Small intestine (tissue), 7 donors: ENCODE results near the gene ADRB1. TPM values are rescaled to one million over a fixed set of nuclear protein-coding genes. Genes with fewer than 3 reads are reported as not detected.

Source experiments
- DNase-seq, 2 donors: peaks; one replicate each; pipeline versions ENCODE4 v3.0.0 to v3.0.0-alpha.2; 2013
- FAIRE-seq: peaks from 2 replicates; lab custom pipeline; 2012; peaks lifted over from hg19 to GRCh38; lab: Jason Lieb, UNC
- H3K27ac ChIP-seq, 3 donors: one replicate each; pipeline ENCODE4 v1.5.1; 2013; ENCODE audit warnings: low read length in 2 of 3, mild to moderate bottlenecking in 2 of 3, control low read depth in 1 of 3, inconsistent platforms in 1 of 3, low read depth in 1 of 3, moderate library complexity in 1 of 3
- H3K27me3 ChIP-seq, 3 donors: one replicate each; pipeline ENCODE4 v1.6.1; 2013; ENCODE audit warnings: low read length in 3 of 3, inconsistent platforms in 1 of 3; ENCODE audit not compliant: control insufficient read depth in 3 of 3, insufficient read depth in 3 of 3
- H3K36me3 ChIP-seq, 3 donors: one replicate each; pipeline ENCODE4 v1.6.1; 2013; ENCODE audit warnings: low read length in 3 of 3, inconsistent platforms in 1 of 3, low read depth in 1 of 3, mild to moderate bottlenecking in 1 of 3, moderate library complexity in 1 of 3; ENCODE audit not compliant: control insufficient read depth in 3 of 3, insufficient read depth in 2 of 3
- H3K4me1 ChIP-seq, 3 donors: one replicate each; pipeline ENCODE4 v1.6.1; 2013; ENCODE audit warnings: low read length in 2 of 3, inconsistent platforms in 1 of 3, low read depth in 1 of 3, mild to moderate bottlenecking in 1 of 3, moderate library complexity in 1 of 3; ENCODE audit not compliant: control insufficient read depth in 3 of 3, insufficient read depth in 2 of 3
- H3K4me3 ChIP-seq, 3 donors: one replicate each; pipeline ENCODE4 v1.5.1; 2013; ENCODE audit warnings: low read length in 3 of 3, control low read depth in 1 of 3, inconsistent platforms in 1 of 3, low read depth in 1 of 3, mild to moderate bottlenecking in 1 of 3, moderate library complexity in 1 of 3
- H3K9me3 ChIP-seq, 2 donors: one replicate each; pipeline ENCODE4 v1.6.1; 2013; ENCODE audit warnings: low read depth in 1 of 2, low read length in 1 of 2; ENCODE audit not compliant: control insufficient read depth in 2 of 2, insufficient read depth in 1 of 2
- WGBS, 3 donors: extraction: QIAGEN DNeasy Blood & Tissue Kit; methylation state at CpG; one replicate each; pipeline ENCODE4 v1.1.7; 2013; 5-methylcytosine and 5-hydroxymethylcytosine counted together
- polyA plus RNA-seq, 4 donors: library from polyadenylated mRNA; stranded (reverse) in 3 of 4; unstranded in 1 of 4; fragments of 200-250 nt in 3 of 4; fragments of 120-200 nt in 1 of 4; gene quantifications; one replicate each; pipeline versions ENCODE4 v1.2.1 to v1.2.3, GENCODE V29; 2013
- donor health status: healthy with polysubstance abuse.
- donor health status: control.
- donor health status: control.
- donor health status: Bipolar disorder and iron deficiency.
- donor health status: healthy.

Gene ADRB1
- polyA plus RNA-seq, 4 donors, result 0.54 to 1.0 (median 0.84) TPM; not detected in 1

- no peak for FAIRE-seq
- no peak for DNase-seq
- 49 to 53% (median 50%) methylated on average over 1 of the region's 1 CpG for whole genome bisulfite sequencing, 3 donors
- Histone ChIP-seq H3K36me3 (no peaks in the 10 kb centered on the region), H3K4me3 (no peak overlapping the region), H3K4me1 (no peaks in the 10 kb centered on the region), H3K9me3 (no peaks in the 10 kb centered on the region), H3K27ac (no peak overlapping the region), H3K27me3 (peaks cover 0 to 5% (median 0%) of the 10 kb centered on the region in 3 donors)
Observed at GRCh38 chr10:114052255-114052654, 8.6 kb downstream of the ADRB1 start.

DNA sequence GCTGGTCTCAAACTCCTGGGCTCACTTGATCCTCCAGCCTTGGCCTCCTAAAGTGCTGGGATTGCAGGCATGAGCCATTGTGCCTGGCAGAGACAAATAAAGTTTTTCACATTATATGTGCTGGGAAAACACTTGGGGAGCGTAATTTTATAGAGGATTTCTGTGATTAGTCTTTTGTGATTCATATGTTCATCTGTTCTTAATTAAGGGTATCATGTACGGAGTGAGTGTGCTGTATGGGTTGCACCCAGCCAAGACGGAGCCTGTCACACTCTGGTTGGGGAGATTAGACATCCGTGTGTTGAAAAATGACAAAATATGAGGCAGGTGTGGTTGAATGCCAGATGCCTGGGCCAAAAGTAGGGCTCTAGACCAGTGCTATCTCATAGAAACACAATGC, 10.3 kb downstream of the ADRB1 start:
- H3K9me3 ChIP-seq, result no peaks in the 10 kb centered on the region
- no peaks in the 10 kb centered on the region for H3K36me3 ChIP-seq
- H3K4me1 ChIP-seq, result no peaks in the 10 kb centered on the region
- no peak overlapping the region for H3K27ac ChIP-seq
- no peak overlapping the region for H3K4me3 ChIP-seq
- 66 to 86% (median 79%) methylated on average over 4 of the region's 4 CpGs for WGBS, 3 donors
- FAIRE-seq, result no peak
- H3K27me3 ChIP-seq, result peaks cover 0 to 5% (median 0%) of the 10 kb centered on the region in 3 donors
- no peak for DNase-seq

DNA sequence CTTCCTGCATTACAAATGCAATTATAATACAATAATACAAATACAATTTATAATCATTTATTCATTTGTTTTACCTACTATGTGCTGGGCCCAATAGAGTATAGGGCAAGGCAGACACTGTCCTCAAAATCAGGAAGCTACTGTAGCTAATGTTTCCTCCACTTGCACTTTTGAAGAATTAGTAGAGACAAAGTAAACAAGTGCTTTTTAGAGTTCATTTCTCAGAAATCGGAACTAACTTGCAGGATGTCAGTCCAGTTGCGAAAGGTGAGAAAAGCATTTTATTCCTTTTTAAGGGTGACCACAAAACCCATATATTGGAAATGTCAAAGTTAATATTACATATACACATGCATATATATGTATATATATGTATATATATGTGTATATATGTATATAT, 14.2 kb downstream of the ADRB1 start:
- Histone ChIP-seq H3K4me3 (no peak overlapping the region), H3K36me3 (no peaks in the 10 kb centered on the region), H3K4me1 (no peaks in the 10 kb centered on the region), H3K9me3 (peaks cover 0 to 5% of the 10 kb centered on the region in 2 donors), H3K27ac (no peak overlapping the region), H3K27me3 (no peaks in the 10 kb centered on the region)
- DNase-seq, result no peak
- no peak for FAIRE-seq
- WGBS, 3 donors, result 60 to 85% (median 79%) methylated on average over 2 of the region's 2 CpGs

- Histone ChIP-seq H3K4me3 (no peak overlapping the region), H3K27me3 (no peaks in the 10 kb centered on the region), H3K27ac (no peak overlapping the region), H3K4me1 (no peaks in the 10 kb centered on the region), H3K36me3 (no peaks in the 10 kb centered on the region), H3K9me3 (peaks cover 0 to 5% of the 10 kb centered on the region in 2 donors)
- 47 to 79% (median 63%) methylated on average over 1 of the region's 1 CpG for WGBS, 3 donors
- no peak for DNase-seq
- FAIRE-seq, result no peak
Observed at GRCh38 chr10:114058297-114058696, 14.6 kb downstream of the ADRB1 start.

- Histone ChIP-seq H3K4me3 (no peak overlapping the region), H3K36me3 (no peaks in the 10 kb centered on the region), H3K27me3 (no peaks in the 10 kb centered on the region), H3K27ac (no peak overlapping the region), H3K4me1 (no peaks in the 10 kb centered on the region), H3K9me3 (peaks cover 0 to 5% of the 10 kb centered on the region in 2 donors)
- DNase-seq (no peak), FAIRE-seq (no peak)
Observed at GRCh38 chr10:114059561-114059960, 15.9 kb downstream of the ADRB1 start.

DNA sequence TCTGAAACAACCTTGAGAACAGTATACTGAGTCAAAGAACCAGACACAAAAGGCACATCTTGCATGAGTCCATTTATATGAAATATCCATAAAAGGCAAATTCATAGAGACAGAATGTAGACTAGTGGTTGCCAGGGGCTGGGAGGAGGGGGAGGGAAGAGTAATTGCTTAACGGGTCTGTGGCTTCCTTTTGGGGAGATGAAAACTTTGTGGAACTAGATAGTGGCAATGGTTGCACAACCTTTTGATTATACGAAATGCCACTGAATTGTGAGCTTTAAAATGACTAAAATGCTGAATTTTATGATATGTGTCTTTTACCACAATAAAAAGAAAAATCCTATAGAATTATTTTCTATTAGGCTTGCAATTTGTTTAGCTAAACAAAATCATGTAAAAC, 16.8 kb downstream of the ADRB1 start:
- no peak for DNase-seq
- peaks cover 0 to 5% of the 10 kb centered on the region in 2 donors for H3K9me3 ChIP-seq
- whole genome bisulfite sequencing, 3 donors, result 52 to 75% (median 62%) methylated on average over 2 of the region's 2 CpGs
- H3K27ac ChIP-seq, result no peak overlapping the region
- FAIRE-seq, result no peak
- no peak overlapping the region for H3K4me3 ChIP-seq
- H3K4me1 ChIP-seq, result no peaks in the 10 kb centered on the region
- H3K36me3 ChIP-seq, result no peaks in the 10 kb centered on the region
- H3K27me3 ChIP-seq, result no peaks in the 10 kb centered on the region

DNA sequence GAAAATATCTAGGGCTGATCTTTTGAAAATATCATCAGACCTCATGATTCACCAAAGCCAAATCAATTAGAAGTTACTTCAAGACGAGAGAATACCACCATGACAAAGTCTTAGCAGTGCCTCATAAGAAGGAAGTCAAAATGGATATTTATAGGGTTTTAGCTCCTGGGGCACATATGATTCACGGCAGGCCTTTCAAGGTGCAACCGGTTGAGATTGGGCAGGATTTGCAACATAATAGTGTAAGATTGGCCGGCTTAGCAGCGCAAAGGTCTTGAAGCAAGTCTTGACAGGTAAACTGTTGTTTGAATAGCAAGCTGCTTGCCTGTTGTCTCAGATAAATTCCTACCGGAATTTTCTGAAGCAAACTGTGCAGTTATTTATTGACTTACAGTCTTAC, 17.5 kb downstream of the ADRB1 start:
- Histone ChIP-seq H3K4me3 (no peak overlapping the region), H3K36me3 (no peaks in the 10 kb centered on the region), H3K27me3 (no peaks in the 10 kb centered on the region), H3K27ac (no peak overlapping the region), H3K9me3 (peaks cover 0 to 5% of the 10 kb centered on the region in 2 donors), H3K4me1 (no peaks in the 10 kb centered on the region)
- WGBS, 3 donors, result 75 to 88% (median 75%) methylated on average over 6 of the region's 6 CpGs
- DNase-seq, result no peak
- FAIRE-seq, result no peak

GRCh38 chr10:114061789-114062188, 18.1 kb downstream of the ADRB1 start:
- Histone ChIP-seq H3K27ac (no peak overlapping the region), H3K4me1 (no peaks in the 10 kb centered on the region), H3K4me3 (no peak overlapping the region), H3K36me3 (no peaks in the 10 kb centered on the region), H3K9me3 (peaks cover 0 to 5% of the 10 kb centered on the region in 2 donors), H3K27me3 (no peaks in the 10 kb centered on the region)
- 91 to 96% (median 91%) methylated on average over 9 of the region's 9 CpGs for WGBS, 3 donors
- DNase-seq, result no peak
- no peak for FAIRE-seq
